Activated naive CD8-positive, alpha-beta T cell (primary cell): Measurements from ENCODE around the gene SNRNP200.
"Not testable (repeated sequence)": the region's sequence is repeated elsewhere in the genome, so short reads cannot be mapped to it uniquely, and the experiment has no call there.

Experiments used
- H3K27ac Mint-ChIP-seq: one replicate; pipeline ENCODE4 v1.8.0; 2021; ENCODE audit warnings: mixed read lengths
- H3K27me3 Mint-ChIP-seq: one replicate; pipeline ENCODE4 v1.8.0; 2021; ENCODE audit warnings: mixed read lengths
- H3K36me3 Mint-ChIP-seq: one replicate; pipeline ENCODE4 v1.8.0; 2021; ENCODE audit warnings: mixed read lengths
- H3K4me1 Mint-ChIP-seq: one replicate; pipeline ENCODE4 v1.8.0; 2021; ENCODE audit warnings: low read depth, mixed read lengths
- H3K4me3 Mint-ChIP-seq: one replicate; pipeline ENCODE4 v1.8.0; 2021; ENCODE audit warnings: mild to moderate bottlenecking, mixed read lengths
- H3K9me3 Mint-ChIP-seq: one replicate; pipeline ENCODE4 v1.8.0; 2021; ENCODE audit warnings: low read depth, mixed read lengths

Gene SNRNP200

GRCh38 chr2:96271995-96272394 is 33.4 kb downstream of the SNRNP200 start:
- no peaks in the 10 kb centered on the region for H3K27me3 Mint-ChIP-seq
- no peak overlapping the region for H3K27ac Mint-ChIP-seq
- peaks cover 18% of the 10 kb centered on the region for H3K4me1 Mint-ChIP-seq
- H3K9me3 Mint-ChIP-seq: no peaks in the 10 kb centered on the region
- peaks cover 11% of the 10 kb centered on the region for H3K36me3 Mint-ChIP-seq
- H3K4me3 Mint-ChIP-seq: no peak overlapping the region

- H3K4me3 Mint-ChIP-seq: peak overlapping the region; percentile 97
- H3K36me3 Mint-ChIP-seq: peaks cover 11% of the 10 kb centered on the region
- peaks cover 44% of the 10 kb centered on the region for H3K4me1 Mint-ChIP-seq
- no peaks in the 10 kb centered on the region for H3K9me3 Mint-ChIP-seq
- H3K27me3 Mint-ChIP-seq: no peaks in the 10 kb centered on the region
- H3K27ac Mint-ChIP-seq: peak overlapping the region; percentile 81
Observed at GRCh38 chr2:96267159-96267971, 38.0 kb downstream of the SNRNP200 start.

- Mint-ChIP-seq H3K4me1 (peaks cover 50% of the 10 kb centered on the region), H3K27me3 (no peaks in the 10 kb centered on the region), H3K9me3 (no peaks in the 10 kb centered on the region), H3K36me3 (peaks cover 11% of the 10 kb centered on the region), H3K27ac (peak within 1 kb of the TSS; percentile 95), H3K4me3 (peak within 1 kb of the TSS; percentile 97)
Observed at GRCh38 chr2:96265840-96266679, 39.3 kb downstream of the SNRNP200 start, which contains the start of the genes CIAO1 and TMEM127. Gene CIAO1 (plus strand): TSS chr2:96266225. CDS start chr2:96266351, 126 bp downstream. Gene TMEM127 (minus strand): TSS chr2:96265997. CDS start chr2:96265381, 616 bp downstream.

GRCh38 chr2:96265349-96265839 is 40.0 kb downstream of the SNRNP200 start:
- Mint-ChIP-seq H3K9me3 (no peaks in the 10 kb centered on the region), H3K27me3 (no peaks in the 10 kb centered on the region), H3K36me3 (peaks cover 11% of the 10 kb centered on the region), H3K4me1 (peaks cover 56% of the 10 kb centered on the region), H3K27ac (no peak overlapping the region), H3K4me3 (peak overlapping the region; percentile 97)

- H3K4me1 Mint-ChIP-seq: peaks cover 62% of the 10 kb centered on the region
- peak overlapping the region; percentile 88 for H3K4me3 Mint-ChIP-seq
- H3K9me3 Mint-ChIP-seq: no peaks in the 10 kb centered on the region
- peak overlapping the region; percentile 37 for H3K27ac Mint-ChIP-seq
- H3K36me3 Mint-ChIP-seq: peaks cover 11% of the 10 kb centered on the region
- no peaks in the 10 kb centered on the region for H3K27me3 Mint-ChIP-seq
Observed at GRCh38 chr2:96264656-96265348, 40.5 kb downstream of the SNRNP200 start.

GRCh38 chr2:96264086-96264485 is 41.3 kb downstream of the SNRNP200 start:
- Mint-ChIP-seq H3K4me1 (peaks cover 69% of the 10 kb centered on the region), H3K27me3 (no peaks in the 10 kb centered on the region), H3K4me3 (peak overlapping the region; percentile 88), H3K27ac (peak overlapping the region; percentile 18), H3K9me3 (no peaks in the 10 kb centered on the region), H3K36me3 (peaks cover 11% of the 10 kb centered on the region)

GRCh38 chr2:96262306-96262705 is 43.0 kb downstream of the SNRNP200 start:
- peaks cover 2% of the 10 kb centered on the region for H3K36me3 Mint-ChIP-seq
- no peaks in the 10 kb centered on the region for H3K27me3 Mint-ChIP-seq
- no peak overlapping the region for H3K27ac Mint-ChIP-seq
- H3K9me3 Mint-ChIP-seq: no peaks in the 10 kb centered on the region
- peaks cover 71% of the 10 kb centered on the region for H3K4me1 Mint-ChIP-seq
- H3K4me3 Mint-ChIP-seq: no peak overlapping the region

- Mint-ChIP-seq H3K27ac (no peak overlapping the region), H3K4me3 (no peak overlapping the region)
Observed at GRCh38 chr2:96261328-96262003, 43.9 kb downstream of the SNRNP200 start.

GRCh38 chr2:96260387-96261260 is 44.7 kb downstream of the SNRNP200 start:
- H3K27ac Mint-ChIP-seq: peak overlapping the region; percentile 78
- H3K36me3 Mint-ChIP-seq: peaks cover 2% of the 10 kb centered on the region
- peak overlapping the region; percentile 20 for H3K4me3 Mint-ChIP-seq
- no peaks in the 10 kb centered on the region for H3K27me3 Mint-ChIP-seq
- H3K4me1 Mint-ChIP-seq: peaks cover 79% of the 10 kb centered on the region
- H3K9me3 Mint-ChIP-seq: no peaks in the 10 kb centered on the region

More at GRCh38 chr2:96261328-96262003, 43.9 kb downstream of the SNRNP200 start:
- Mint-ChIP-seq H3K36me3 (peaks cover 2% of the 10 kb centered on the region), H3K4me1 (peaks cover 75% of the 10 kb centered on the region), H3K9me3 (no peaks in the 10 kb centered on the region), H3K27me3 (no peaks in the 10 kb centered on the region)

- peaks cover 87% of the 10 kb centered on the region for H3K4me1 Mint-ChIP-seq
- peaks cover 3% of the 10 kb centered on the region for H3K36me3 Mint-ChIP-seq
- peak overlapping the region; percentile 78 for H3K27ac Mint-ChIP-seq
- H3K27me3 Mint-ChIP-seq: no peaks in the 10 kb centered on the region
- no peaks in the 10 kb centered on the region for H3K9me3 Mint-ChIP-seq
- no peak overlapping the region for H3K4me3 Mint-ChIP-seq
Observed at GRCh38 chr2:96259497-96259921, 45.8 kb downstream of the SNRNP200 start.

- peaks cover 3% of the 10 kb centered on the region for H3K36me3 Mint-ChIP-seq
- H3K4me1 Mint-ChIP-seq: peaks cover 83% of the 10 kb centered on the region
- H3K9me3 Mint-ChIP-seq: no peaks in the 10 kb centered on the region
- peak overlapping the region; percentile 50 for H3K27ac Mint-ChIP-seq
- H3K4me3 Mint-ChIP-seq: peak overlapping the region; percentile 32
- H3K27me3 Mint-ChIP-seq: no peaks in the 10 kb centered on the region
Observed at GRCh38 chr2:96258166-96259022, 47.0 kb downstream of the SNRNP200 start.

- peak overlapping the region; percentile 32 for H3K4me3 Mint-ChIP-seq
- peaks cover 79% of the 10 kb centered on the region for H3K4me1 Mint-ChIP-seq
- H3K27ac Mint-ChIP-seq: peak overlapping the region; percentile 50
- not testable (repeated sequence) for H3K9me3 Mint-ChIP-seq, H3K36me3 Mint-ChIP-seq, H3K27me3 Mint-ChIP-seq
Observed at GRCh38 chr2:96257744-96258143, 47.6 kb downstream of the SNRNP200 start.
